HG03097 (cell line): ENCODE results near the gene RAD50.
"Not testable (repeated sequence)": the region's sequence is repeated elsewhere in the genome, so short reads cannot be mapped to it uniquely, and the experiment has no call there.

Source experiments
- ATAC-seq: cut with Tn5 transposase; IDR thresholded peaks from one replicate; pipeline ENCODE4 v1.9.1; 2021; ENCODE audit not compliant: unreplicated experiment, low FRiP score

Gene RAD50

DNA sequence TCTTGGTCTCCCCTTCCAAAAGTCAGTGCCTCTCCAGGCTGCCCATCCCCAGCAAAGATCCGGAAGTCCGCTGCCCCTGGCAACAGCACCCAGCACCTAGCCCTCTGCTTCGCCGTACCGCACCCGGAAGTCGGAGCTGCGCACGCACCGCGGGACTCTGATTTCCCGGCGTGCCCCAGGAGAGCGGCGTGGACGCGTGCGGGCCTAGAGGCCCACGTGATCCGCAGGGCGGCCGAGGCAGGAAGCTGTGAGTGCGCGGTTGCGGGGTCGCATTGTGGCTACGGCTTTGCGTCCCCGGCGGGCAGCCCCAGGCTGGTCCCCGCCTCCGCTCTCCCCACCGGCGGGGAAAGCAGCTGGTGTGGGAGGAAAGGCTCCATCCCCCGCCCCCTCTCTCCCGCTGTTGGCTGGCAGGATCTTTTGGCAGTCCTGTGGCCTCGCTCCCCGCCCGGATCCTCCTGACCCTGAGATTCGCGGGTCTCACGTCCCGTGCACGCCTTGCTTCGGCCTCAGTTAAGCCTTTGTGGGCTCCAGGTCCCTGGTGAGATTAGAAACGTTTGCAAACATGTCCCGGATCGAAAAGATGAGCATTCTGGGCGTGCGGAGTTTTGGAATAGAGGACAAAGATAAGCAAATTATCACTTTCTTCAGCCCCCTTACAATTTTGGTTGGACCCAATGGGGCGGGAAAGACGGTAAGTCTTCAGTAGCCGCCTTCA lies at the start of gene RAD50:
Gene RAD50, plus strand, starts transcription at position 215 of the 715 bp plus-strand sequence. Its CDS starts 348 bp downstream, at position 563.
- ATAC-seq = peak; percentile 94

DNA sequence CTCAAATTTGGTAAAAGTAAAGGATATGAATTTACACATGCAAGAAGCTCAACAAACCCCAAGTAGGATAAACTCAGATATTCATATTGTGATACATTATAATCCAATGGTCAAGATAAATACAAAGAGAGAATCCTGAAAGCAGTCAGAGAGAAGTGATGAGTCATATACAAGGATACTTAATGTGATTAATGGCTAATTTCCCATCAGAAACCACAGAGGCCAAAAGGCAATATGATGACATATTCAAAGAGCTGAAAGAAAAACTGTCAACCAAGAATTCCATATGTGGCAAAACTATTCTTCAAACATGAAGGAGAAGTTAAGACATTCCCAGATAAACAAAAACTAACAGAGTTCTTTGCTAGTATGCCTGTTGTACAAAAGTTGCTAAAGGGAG lies 46.7 kb upstream of the RAD50 start:
- no peak for ATAC-seq

DNA sequence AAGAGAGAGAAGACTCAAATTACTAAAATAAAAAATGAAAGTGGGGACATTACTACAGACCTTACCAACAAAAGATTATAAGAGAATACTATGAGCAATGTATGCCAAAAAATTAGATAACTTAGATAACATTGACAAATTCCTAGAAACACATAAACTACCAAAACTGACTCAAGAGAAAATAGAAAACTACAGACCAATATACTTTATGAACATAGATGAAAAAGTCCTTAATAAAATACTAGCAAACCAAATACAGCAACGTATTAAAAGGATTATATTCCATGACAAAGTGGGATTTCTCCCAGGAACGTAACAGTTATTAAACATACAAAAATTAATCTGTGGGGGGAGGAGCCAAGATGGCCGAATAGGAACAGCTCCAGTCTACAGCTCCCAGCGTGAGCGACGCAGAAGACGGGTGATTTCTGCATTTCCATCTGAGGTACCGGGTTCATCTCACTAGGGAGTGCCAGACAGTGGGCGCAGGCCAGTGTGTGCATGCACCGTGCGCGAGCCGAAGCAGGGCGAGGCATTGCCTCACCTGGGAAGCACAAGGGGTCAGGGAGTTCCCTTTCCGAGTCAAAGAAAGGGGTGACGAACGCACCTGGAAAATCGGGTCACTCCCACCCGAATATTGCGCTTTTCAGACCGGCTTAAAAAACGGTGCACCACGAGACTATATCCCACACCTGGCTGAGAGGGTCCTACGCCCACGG lies 43.0 kb upstream of the RAD50 start:
- ATAC-seq = not testable (repeated sequence)

DNA sequence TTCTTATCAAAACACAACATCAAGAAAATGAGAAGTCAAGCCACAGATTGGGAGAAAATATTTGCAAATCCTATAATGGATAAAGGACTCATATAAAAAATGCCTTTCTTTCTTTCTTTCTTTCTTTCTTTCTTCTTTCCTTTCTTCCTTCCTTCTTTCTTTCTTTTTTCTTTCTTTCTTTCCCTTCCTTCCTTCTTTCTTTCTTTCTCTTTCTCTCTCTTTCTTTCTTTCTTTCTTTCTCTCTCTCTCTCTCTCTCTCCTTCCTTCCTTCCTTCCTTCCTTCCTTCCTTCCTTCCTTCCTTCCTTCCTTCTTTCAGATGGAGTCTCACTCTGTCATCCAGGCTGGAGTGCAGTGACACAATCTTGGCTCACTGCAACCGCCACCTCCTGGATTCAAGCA lies 34.7 kb upstream of the RAD50 start:
- ATAC-seq = not testable (repeated sequence)

DNA sequence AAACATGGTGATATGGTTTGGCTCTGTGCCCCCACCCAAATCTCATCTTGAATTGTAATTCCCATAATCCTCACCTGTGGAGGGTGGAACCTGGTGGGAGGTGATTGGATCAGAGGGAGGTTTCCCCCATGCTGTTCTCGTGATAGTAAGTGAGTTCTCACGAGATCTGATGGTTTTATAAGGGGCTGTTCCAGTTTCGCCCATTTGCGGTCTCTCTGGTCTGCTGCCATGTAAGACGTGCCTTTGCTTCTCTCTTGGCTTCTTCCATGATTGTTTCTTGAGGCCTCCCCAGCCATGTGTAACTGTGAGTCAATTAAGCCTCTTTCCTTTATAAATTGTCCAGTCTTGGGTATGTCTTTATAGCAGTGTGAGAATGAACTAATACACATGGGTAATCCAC lies 31.9 kb upstream of the RAD50 start:
- not testable (repeated sequence) for ATAC-seq

DNA sequence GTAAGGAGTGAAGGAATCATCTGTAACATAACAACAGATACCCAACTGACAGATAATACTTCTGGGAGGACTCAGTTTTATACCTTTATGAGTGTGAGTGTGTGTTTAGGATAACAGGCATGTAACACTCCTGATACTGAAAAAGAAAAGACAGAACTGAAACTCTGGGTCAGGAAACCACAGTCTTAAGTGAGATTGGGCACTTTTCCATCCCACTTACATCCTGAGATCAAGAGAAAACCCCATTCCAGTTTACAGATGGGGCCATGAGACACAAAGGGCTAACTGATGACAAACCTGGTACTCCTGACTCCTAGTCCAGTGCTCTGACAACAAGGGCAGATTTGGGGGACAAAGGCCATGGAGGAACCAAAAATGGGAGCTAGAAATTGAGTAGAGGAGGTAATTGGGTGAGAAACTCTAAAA lies 31.5 kb upstream of the RAD50 start:
- peak; percentile 55 for ATAC-seq

DNA sequence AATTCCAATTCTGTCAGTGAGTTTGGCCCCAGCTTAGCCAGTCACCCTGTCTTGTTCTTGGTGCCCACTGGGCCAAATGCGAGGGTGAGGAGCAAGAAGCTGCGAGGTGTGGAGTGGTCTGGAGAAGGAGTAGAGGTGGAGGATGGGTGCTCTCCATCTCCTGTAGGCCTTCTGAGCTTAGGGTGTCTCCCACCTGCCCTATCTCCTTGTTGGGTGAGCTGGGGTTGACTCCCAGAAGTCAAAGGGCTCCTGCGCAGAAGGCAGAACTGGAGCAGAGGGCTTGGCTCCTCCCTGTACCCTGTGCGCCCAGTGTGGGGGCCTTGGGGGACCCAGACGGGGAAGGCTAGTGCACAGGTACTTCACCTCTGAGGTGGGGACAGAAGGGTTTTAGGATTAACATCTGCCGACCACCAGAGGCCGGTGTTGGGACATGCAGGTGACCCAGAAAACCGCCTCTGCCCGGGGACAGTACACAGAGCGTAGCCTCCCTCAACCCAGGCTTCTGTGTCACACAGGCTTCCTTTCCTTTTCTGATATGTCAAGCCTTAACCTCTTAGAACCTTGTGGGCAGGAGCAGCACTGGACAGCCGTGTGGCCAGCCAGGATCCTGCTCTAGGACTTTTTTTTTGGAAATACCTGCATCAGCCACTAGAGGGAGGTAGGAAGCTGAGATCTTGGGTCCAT lies 30.3 kb upstream of the RAD50 start:
- ATAC-seq = peak; percentile 54

DNA sequence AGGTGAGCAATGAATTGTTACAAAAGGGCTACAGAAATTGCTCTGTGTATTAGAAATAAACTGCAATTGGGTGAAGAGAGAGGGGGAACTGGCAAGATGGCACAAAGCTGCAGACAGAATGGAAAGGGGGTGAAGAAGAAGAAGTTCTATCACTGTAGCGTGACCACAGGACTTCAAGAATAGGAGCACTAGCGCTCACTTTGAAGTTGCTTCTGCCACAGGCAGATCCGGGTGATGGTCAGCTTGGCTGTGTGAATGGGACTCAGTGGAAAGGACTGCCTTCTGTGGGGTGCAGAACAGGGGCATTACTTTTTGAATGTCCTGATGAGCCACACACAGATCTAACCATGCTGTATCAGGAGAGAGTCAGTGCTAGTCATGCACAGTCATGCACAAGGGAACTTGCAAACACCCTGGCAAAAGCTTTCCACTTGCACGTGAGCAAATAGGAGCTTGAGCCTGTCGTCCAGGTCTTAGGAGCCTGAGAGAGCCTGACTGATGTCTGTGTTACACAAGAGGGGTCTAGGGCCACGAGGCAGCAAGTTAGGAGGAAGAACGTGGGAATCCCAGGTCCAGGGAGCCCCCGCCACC lies 29.7 kb upstream of the RAD50 start:
- no peak for ATAC-seq

DNA sequence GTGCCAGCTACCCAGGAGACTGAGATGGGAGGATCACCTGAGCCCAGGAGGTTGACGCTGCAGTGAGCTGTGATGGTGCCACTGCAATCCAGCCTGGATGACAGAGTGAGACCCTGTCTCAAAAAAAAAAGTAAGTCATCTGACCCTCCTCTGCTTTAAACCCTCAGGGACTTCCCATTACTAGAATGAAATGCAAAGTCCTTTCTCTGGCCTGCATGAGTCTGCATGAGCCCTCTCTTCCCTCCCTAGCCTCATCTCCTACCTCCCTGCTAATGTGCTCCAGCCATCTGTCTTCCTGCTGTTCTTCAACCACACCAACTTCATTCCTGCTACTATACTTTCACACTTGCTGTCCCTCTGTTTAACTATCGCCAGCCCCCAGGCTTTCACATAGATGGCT lies 28.8 kb upstream of the RAD50 start:
- no peak for ATAC-seq

DNA sequence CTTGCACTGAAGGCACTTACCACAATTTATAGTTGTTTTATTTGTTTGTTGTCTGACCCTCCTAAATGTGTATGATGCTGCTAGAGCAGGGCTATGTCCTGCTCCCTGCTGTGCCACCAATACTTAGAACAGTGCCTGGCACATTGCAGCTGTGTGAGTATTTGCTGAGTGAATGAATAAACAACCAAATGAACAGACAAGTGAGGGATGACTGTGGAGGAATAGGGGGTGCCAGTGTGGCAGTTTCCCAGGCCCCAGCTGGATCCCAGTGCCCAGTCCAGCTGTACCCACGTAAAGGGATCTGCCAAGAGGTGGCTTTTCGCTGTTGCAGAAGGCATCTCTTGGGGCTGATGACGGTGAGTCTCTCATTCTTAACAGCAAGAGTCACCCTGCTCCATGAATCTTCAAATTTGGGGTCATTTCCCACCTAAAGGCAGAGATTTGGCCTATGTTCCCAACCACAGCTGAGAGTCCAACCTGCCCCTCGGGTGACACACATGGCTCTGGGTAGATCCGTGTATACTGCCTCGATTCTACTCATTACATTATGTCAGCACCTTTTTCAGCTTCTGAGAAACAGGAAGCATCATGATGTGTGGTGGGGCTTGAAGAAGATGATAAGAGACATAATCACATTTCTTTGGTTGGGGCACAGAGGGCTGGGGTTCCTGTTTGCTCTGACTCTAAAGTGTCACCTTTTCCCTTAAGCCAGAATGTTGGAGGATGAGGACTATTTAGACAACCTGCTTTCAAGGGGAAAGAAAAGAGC lies 27.7 kb upstream of the RAD50 start:
- no peak for ATAC-seq

DNA sequence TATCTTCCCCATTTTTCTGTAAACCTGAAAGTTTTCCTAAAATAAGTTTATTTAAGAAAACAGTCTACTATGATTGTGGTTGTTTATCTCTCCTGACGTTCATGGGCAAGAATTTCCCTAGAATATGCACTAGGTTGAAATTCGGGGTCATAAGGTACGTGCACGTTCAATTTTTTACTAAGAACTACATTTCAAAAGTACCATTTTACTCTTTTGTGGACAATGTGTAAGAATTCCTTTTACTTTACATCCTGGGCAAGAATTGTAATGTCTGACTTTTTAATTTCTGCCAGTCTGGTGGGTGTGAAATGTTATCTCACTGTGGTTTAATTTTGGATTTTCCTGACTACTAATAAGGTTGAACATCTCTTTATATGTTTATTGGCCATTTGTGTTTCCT lies 25.8 kb upstream of the RAD50 start:
- no peak for ATAC-seq

DNA sequence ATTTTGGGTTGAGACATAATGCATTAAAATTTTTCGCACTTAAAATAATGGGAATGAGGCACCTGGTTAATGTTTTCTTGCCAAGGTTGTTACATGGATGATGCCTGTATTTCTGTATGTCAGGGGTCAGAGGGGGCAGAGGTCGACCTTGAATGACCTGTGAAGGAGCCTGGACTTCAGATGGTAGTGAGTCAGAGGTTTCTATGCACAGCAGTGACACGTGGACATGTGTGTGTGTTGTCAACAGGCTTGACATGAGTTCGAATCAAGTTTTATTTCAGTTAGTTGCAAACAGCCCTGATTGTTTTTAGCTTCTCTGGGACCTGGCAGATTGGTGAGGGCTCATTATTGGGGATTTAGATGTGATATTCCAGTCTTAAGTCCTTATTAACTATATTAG lies 17.1 kb upstream of the RAD50 start:
- ATAC-seq = no peak

DNA sequence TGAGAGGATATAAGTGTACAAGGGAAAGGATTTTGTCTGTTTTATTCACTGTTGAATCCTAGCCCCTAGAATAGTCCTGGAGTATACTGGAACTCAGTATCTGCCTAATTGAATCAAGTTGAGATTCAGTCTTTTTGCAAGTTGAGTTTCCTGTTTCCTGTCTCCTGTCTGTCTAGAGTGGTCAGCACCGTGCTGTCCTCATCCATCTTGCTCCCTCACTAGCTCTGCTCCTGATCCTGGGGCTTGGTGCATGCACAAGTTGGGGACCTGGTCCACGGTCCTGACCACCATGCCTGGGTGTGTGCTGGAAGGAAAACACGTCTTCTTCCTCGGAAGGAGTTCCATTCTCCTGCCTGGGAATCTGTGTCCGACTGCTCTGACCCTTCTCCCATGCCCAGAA lies 16.6 kb upstream of the RAD50 start:
- ATAC-seq = no peak

DNA sequence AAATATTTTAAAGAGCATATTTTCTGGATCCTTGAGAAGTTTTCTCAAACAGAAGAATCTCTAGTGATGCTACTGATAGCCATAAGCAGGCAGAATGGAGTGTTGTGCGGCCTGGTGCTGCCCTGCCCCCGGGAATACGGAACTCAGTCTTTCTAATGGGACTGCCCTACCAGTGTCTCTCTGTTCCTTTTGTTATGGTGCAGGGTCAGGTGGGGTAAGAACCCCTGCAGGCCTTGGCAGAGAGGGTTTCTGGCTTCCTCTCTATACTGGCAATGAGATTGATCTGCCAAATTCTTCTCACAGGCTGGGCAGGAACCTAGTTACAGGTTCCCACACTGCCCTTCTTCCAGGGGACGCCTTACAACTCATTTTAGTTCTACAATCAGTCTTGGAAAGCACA lies 16.0 kb upstream of the RAD50 start:
- no peak for ATAC-seq

DNA sequence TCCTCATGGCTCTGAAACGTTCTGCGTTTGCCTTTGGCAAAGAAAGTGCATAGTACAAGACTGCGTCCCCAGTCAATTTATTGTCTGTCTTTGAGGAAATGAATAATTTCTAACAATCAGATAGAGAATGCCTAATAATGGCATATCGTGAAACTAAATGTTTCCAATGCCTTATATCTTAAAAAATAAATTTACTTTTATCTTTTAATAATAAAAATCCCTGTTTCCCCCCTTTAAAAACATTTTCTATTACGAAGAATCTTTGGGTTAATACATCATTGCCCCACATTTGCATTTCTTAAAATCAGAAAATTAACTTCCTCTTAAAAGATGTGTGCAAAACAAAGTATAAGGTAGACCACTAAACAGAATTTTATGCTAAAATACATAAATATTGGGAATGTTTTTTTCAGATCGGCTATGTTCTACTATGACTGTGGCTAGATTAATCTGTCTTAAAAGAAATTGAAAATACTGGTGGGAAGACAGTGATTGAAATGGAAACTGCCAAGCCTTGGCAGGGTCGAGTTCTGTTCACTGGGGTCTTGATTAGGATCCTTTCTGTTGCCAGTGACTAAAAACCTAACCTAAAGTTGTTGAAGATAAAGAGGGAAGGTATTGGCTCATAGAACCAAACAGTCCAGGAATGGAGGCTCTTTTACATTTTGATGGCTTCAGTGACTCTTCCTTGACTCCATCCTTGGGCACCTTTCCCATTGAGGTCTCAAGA lies 13.1 kb upstream of the RAD50 start, which contains the start of gene IL5:
Gene IL5, minus strand, starts transcription at position 51 of the 730 bp plus-strand sequence. Its CDS starts 44 bp downstream, at position 7.
- ATAC-seq = no peak

DNA sequence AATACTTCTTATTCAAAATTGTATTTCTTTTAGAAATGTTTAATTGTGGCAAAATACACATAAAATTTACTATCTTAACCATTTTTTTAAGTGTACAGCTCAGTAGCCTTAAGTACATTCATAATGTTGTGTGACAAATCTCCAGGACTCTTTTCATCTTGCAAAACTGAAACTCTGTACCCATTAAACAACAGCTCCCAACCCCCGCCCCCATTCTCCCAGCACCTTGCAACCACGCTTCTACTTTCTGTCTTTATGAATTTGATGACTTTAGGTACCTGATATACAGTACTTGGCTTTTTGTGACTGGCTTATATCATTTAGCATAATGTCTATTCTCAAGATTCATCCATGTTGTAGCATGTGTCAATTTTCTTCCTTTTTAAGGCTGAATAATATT lies 10.7 kb upstream of the RAD50 start:
- ATAC-seq = no peak

DNA sequence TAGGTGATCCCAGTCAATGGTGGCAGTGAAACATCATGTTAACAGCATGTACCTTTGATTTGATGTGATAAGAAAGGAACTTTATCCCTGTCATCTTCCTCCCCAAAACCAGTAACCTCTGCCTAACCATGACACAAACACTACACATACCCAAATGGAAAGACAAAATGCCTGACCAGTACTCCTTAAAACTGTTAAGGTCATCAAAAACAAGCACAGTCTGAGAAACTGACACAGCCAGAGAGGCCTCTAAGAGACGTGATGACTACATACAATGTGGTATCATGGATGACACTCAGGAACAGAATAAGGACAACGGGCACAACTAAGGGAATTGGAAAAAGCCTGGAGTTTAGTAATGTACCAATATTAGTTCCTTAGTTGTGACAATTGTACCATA lies 9.5 kb upstream of the RAD50 start:
- no peak for ATAC-seq

DNA sequence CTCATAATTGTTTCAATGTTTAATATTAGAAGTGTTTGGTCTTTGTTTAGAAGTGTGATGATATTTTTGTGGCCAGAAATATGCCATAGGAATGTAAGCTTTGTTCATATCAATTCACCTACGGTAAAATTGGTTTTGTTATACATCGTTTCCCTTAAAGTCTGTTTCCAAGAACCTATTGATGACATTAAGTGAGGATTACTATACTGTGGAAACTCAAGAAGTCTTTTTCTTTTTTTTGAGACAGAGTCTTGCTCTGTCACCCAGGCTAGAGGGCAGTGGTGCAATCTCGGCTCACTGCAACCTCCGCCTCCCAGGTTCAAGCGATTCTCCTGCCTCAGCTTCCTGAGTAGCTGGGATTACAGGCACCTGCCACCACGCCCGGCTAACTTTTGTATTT lies 7.9 kb upstream of the RAD50 start:
- not testable (repeated sequence) for ATAC-seq

DNA sequence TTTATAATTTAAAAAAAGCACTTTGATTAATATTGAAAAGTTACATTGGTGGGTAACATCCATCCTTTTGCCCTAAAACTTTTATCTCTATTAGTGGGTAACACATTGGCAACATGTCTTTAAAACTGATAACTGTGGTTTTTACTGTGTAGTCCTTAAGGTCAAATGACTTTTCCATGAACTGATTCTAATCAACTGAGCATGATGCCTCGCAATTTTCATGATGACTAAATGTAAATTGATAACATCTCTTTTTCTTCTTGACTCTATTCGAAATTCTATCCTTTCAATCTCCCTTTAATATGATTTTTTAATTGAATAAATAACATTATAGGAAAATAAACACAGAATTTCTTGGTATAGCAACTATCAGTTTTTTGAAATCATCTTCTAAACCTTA lies 7.2 kb upstream of the RAD50 start:
- no peak for ATAC-seq
